OCI-LY7 (cell line): Measurements from ENCODE around the gene PLXDC1. TPM values are rescaled to one million over a fixed set of nuclear protein-coding genes. Genes with fewer than 3 reads are reported as not detected.

ENCODE experiments used
- BruUV-seq: library from RNA; stranded (reverse); fragments of 400-500 nt; replicated peaks from 2 replicates; lab custom pipeline; 2021; lab: Mats Ljungman, UMichigan
- CTCF ChIA-PET: fragments of 300-600 bp; sonication (Branson Sonifier 250); formaldehyde crosslinking; loops from one replicate; lab custom pipeline; 2022; ENCODE audit warnings: antibody characterized with exemption; ENCODE audit not compliant: unreplicated experiment; lab: Charles Lee
- POLR2A ChIA-PET: fragments of 300-600 bp; sonication (Branson Sonifier 250); formaldehyde crosslinking; loops from one replicate; lab custom pipeline; 2022; ENCODE audit warnings: antibody characterized with exemption; lab: Charles Lee
- DNase-seq: peaks from one replicate; pipeline ENCODE4 v3.0.0-alpha.2; 2015; ENCODE audit warnings: low spot score
- H2AFZ ChIP-seq: fragments of 200-600 bp; sonication (generic), shearing (Covaris generic); 2 replicates; pipeline ENCODE4 v1.6.1; 2014; ENCODE audit warnings: mild to moderate bottlenecking, antibody characterized with exemption, low read length, moderate library complexity
- H3K27ac ChIP-seq: fragments of 200-600 bp; sonication (generic); 2 replicates; pipeline ENCODE4 v1.5.1; 2014; ENCODE audit warnings: mixed run types, low read depth, mild to moderate bottlenecking, moderate library complexity, low read length, inconsistent platforms; ENCODE audit not compliant: poor library complexity, severe bottlenecking
- H3K36me3 ChIP-seq: fragments of 200-600 bp; sonication (generic); 2 replicates; pipeline ENCODE4 v1.6.1; 2014; ENCODE audit warnings: mild to moderate bottlenecking, antibody characterized with exemption, low read length, moderate library complexity, mixed read lengths; ENCODE audit not compliant: insufficient read depth
- H3K4me1 ChIP-seq: fragments of 200-600 bp; sonication (generic); 2 replicates; pipeline ENCODE4 v1.5.1; 2014; ENCODE audit warnings: mild to moderate bottlenecking, low read length; ENCODE audit not compliant: insufficient read depth, poor library complexity, severe bottlenecking
- H3K4me2 ChIP-seq: fragments of 200-600 bp; sonication (generic); 2 replicates; pipeline ENCODE4 v1.6.1; 2014; ENCODE audit warnings: mild to moderate bottlenecking, low read length
- H3K4me3 ChIP-seq: fragments of 200-600 bp; sonication (generic); 2 replicates; pipeline ENCODE4 v1.5.1; 2014; ENCODE audit warnings: mild to moderate bottlenecking, low read depth, low read length; ENCODE audit not compliant: poor library complexity, severe bottlenecking
- H3K79me2 ChIP-seq: fragments of 200-600 bp; sonication (generic); 2 replicates; pipeline ENCODE4 v1.6.1; 2016; ENCODE audit warnings: low read depth, mild to moderate bottlenecking, low read length, moderate library complexity, mixed read lengths; ENCODE audit not compliant: insufficient read depth
- H3K9me2 ChIP-seq: fragments of 200-600 bp; sonication (generic); 2 replicates; pipeline ENCODE4 v1.6.1; 2016; ENCODE audit warnings: mild to moderate bottlenecking, low read length, mixed read lengths; ENCODE audit not compliant: insufficient read depth
- H3K9me3 ChIP-seq: fragments of 200-600 bp; sonication (generic); 2 replicates; pipeline ENCODE4 v1.6.1; 2014; ENCODE audit warnings: mild to moderate bottlenecking, mixed run types, low read length, mixed read lengths
- H4K20me1 ChIP-seq: fragments of 200-600 bp; sonication (generic); 2 replicates; pipeline ENCODE4 v1.6.1; 2014; ENCODE audit warnings: mild to moderate bottlenecking, antibody characterized with exemption, low read length, moderate library complexity, mixed read lengths; ENCODE audit not compliant: insufficient read depth
- CTCF ChIP-seq: fragments of 200-600 bp; sonication (generic); conservative IDR thresholded peaks from 2 replicates; pipeline ENCODE4 v1.5.1; 2014; ENCODE audit warnings: mild to moderate bottlenecking, antibody characterized with exemption, low read length, moderate library complexity, mixed read lengths
- EZH2phosphoT487 ChIP-seq: fragments of 200-600 bp; sonication (generic); IDR thresholded peaks from 2 replicates; pipeline ENCODE4 v1.6.1; 2018; ENCODE audit warnings: low read depth, borderline replicate concordance, mild to moderate bottlenecking, mixed run types, antibody characterized with exemption, low read length, moderate library complexity, mixed read lengths
- intact Hi-C: fragments of 100-400 bp; cut with micrococcal nuclease; formaldehyde crosslinking; loops from one replicate; pipeline ENCODE4 v1.10.0; 2022; ENCODE audit not compliant: unreplicated experiment
- total RNA-seq, 2 experiments: library from RNA; depleted of rRNA in 1 of 2; stranded (reverse); fragments of >200 nt in 1 of 2; shearing (Covaris generic) in 1 of 2; gene quantifications; 2 replicates each; pipeline ENCODE4 v1.2.3, GENCODE V29; 2014 to 2022

PLXDC1 gene
- total RNA-seq, 2 experiments from 2014 or later: 0.13 to 0.67 TPM

- Histone ChIP-seq H3K36me3 (no peaks in the 10 kb centered on the region), H3K79me2 (no peaks in the 10 kb centered on the region), H2AFZ (no peak overlapping the region), H3K4me2 (no peak overlapping the region), H3K4me1 (peaks cover 11% of the 10 kb centered on the region), H4K20me1 (no peaks in the 10 kb centered on the region), H3K27ac (no peak overlapping the region), H3K4me3 (no peak overlapping the region), H3K9me2 (no peaks in the 10 kb centered on the region), H3K9me3 (no peaks in the 10 kb centered on the region)
- CTCF ChIA-PET: interaction anchor here (1.1 kb wide), 1 partner anchor 28 kb away, joined by 3 read pairs; no protein-coding TSS in a partner anchor
- POLR2A ChIA-PET: no interaction called here
- no TSS peak for BruUV-seq
- intact Hi-C loops: loop anchor here (5.0 to 10.0 kb wide), 2 partner anchors 55 to 398 kb away; partner anchors contain the start of gene PSMB3
- TF ChIP-seq CTCF: peak; percentile 57
- no peak for TF ChIP-seq EZH2phosphoT487
- no peak for DNase-seq
These were observed 1.3 kb downstream of the PLXDC1 start for GRCh38 chr17:39150104-39150634.

DNA sequence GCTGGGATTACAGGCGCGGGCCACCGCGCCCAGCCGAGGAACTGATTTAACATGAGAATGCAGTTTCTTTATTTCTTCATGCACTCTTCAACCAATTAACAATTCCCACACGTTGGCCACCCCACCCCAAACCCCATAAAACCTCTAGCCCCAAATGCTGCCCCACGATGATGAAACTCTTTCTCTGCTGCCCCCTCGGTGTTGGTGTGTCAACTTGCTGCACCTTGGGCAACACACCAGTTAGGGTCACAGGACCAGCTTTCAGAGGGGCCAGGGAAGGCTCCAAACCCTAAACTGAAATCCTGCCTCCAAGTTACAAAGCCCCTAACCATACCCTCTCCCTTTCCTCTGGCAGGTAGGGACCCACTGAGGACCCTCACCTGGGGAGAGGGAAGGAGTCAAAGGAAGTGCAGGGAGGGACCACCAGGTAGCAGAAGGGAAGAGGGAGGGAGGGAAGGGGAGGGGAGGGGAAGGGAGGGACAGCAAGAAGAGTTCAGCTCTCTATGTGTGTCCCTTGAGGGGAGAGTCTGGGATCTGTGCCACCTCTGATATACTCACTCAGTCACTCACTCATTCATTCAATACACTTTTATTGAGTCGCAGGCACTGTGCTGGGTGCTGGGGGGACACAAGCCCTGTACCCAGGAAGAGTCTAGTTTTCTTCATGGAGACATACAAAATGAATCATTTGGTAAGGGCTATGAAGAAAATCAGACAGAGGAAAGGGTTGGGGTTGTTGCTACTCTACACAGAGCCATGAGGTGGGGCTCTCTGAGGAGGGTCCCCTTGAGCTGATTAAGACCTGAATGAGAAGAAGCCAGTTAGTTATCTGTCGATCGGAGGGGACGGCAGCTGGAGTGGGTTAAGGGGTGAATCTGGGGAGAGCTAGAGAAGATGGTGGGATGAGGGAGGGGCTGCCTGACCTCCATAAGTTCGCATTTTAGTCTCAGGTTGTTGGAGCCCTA is 3.9 kb downstream of the PLXDC1 start:
- H3K4me3 ChIP-seq: no peak overlapping the region
- CTCF ChIA-PET: no interaction called here
- H3K79me2 ChIP-seq: no peaks in the 10 kb centered on the region
- no peak overlapping the region for H3K4me2 ChIP-seq
- H3K27ac ChIP-seq: no peak overlapping the region
- H2AFZ ChIP-seq: no peak overlapping the region
- peaks cover 8% of the 10 kb centered on the region for H3K4me1 ChIP-seq
- POLR2A ChIA-PET: interaction anchor here (0.6 to 0.9 kb wide), 2 partner anchors 55 to 102 kb away, joined by 3 read pairs; no protein-coding TSS in a partner anchor
- H3K9me2 ChIP-seq: no peaks in the 10 kb centered on the region
- H4K20me1 ChIP-seq: no peaks in the 10 kb centered on the region
- no peak for DNase-seq
- no TSS peak for BruUV-seq
- intact Hi-C loops: no loop called here
- H3K36me3 ChIP-seq: no peaks in the 10 kb centered on the region
- TF ChIP-seq EZH2phosphoT487: no peak
- no peak for TF ChIP-seq CTCF
- H3K9me3 ChIP-seq: no peaks in the 10 kb centered on the region
